RCC 7860 (cell line): ENCODE measurements around the gene ZNF488.

Experiments used
- DNase-seq: peaks from one replicate; pipeline ENCODE4 v3.0.0-alpha.2; 2015; ENCODE audit warnings: low spot score
- FAIRE-seq: peaks from 2 replicates; lab custom pipeline; 2012; peaks lifted over from hg19 to GRCh38; lab: Jason Lieb, UNC

Gene ZNF488

DNA sequence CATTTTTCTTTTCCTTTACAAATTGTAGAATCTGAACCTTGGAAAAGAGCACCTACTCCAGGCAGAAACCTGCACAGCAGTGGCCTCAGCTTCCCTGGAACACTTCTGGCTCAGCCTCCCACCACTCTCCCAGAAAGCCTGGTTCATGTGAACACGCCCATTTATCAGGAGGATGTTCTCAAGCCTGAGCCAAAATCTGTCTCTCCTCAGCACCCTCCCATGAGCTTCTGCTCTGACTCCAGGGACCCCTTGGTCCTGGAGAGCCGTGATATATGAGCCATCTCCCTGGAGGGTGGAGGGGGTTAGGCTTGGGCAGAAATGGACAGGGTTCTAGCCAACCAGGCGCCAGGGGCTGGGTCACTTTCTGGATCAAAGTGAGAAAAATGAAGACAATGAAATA lies 51.7 kb downstream of the ZNF488 start:
- no peak for FAIRE-seq
- DNase-seq: no peak

DNA sequence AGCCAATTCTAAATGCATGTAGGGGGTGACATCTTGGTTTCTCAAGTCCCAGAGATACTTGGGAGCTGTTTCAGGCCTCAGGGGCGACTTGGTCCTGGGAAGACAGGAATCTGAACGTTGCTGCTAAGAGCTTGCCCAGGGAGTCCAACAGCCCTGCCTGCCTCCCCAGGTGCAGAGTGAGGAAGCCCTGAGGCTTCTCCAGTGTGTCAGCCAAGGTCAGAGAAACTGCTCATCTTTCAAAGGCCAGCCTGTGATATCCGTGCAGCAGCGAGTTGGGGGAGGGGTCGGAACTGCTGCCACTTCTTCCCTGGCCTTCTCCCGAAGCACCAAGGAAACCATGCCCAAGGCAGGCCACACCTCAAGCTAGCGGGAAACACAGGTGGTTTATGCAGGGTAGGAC lies 52.1 kb downstream of the ZNF488 start:
- DNase-seq (no peak), FAIRE-seq (no peak)

DNA sequence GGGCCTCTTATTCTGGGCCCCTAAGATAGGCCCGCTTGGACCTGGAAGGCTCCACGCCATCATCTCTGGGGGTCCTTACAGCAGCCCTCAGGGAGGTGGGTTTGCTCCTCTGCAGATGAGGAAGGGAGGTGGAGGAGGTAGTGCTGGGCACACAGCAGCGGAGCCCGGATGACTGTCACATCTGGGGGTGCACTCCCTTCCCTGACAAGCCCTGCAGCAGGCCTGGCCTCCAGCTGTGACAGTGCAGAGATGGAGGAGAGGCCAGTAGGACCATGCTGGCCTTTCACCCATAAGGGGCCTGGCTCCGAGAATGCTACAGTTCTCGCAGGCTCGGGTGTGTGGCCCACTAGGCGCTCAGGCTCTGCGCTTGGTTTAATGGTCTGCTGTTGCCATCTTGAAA lies 52.6 kb downstream of the ZNF488 start:
- no peak for FAIRE-seq
- DNase-seq: no peak

DNA sequence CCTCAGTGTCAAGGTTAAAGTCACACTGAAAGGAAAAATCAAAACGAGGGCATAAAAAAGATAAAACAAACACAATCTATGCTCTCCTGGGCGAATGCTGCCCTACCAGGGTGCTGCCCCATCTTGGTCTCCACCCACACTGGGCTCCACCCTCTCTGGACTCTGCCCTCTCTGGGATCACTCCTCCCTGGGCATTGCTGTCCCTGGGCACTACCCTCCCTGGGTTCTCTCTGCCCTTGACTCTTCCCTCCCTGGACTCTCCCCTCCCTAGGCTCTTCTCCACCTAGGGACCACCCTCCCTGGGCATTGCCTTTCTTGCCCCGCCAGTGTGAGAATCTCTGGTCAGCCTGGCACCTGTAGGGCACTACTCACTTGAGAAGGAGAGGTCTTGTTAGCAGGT lies 53.3 kb downstream of the ZNF488 start:
- DNase-seq (no peak), FAIRE-seq (no peak)

DNA sequence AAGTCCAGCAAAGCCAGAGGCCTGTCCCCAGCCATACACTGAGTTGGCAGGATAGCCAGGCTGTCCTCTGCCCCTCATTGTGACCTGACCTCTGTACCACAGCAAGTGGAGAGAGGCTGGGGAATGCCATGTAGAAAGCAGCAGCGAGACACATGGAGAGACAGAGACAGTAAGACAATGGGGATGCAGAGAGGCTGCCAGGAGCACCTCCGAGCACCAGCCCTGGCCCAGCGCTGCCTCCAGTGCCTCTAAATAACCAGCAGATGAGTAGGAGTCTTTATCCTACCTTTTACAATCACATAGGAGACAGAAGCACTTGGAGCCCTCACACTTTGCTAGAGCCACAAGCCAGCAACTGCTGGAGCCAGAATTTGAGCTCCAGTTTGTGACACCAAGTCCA lies 53.7 kb downstream of the ZNF488 start:
- DNase-seq: no peak
- no peak for FAIRE-seq

DNA sequence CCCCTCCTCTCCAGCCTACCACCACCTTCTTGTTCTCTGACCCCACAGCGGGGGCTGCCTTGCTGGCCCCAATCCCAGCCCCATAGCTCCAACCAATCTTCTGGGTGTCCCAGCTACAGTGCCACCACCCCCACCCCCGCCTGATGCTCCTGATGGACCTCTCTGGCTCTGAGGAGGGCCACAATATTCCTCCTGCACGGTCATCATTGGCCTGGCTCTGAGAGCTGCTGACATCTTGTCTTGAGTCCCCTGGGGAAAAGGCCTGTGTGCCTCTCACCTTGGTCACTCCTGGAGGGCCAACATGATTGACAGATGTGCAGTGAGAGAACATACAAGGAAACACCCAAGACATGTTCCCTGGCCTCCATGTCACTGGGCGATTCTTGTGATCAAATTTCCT lies 54.2 kb downstream of the ZNF488 start:
- no peak for DNase-seq
- no peak for FAIRE-seq

DNA sequence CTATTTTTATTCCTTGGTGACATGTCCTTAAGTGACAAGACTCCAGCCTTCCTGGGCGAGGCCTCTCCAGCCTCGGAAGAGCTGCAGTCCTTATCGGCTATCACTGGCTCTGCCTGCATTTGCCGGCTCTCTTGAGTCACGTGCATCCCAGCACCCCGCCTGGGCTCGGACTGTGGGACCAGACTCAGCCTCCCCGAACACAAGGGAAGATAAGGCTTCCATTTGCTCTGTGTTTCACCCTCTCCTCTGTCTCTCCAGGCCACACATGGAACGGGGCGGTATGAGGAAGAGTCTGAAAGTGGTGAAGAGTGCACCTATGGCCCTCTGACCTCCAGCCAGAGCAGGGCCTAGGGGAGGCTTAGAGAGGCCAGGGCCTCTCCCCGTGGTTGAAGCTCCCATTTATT lies 57.2 kb downstream of the ZNF488 start:
- no peak for DNase-seq
- no peak for FAIRE-seq

DNA sequence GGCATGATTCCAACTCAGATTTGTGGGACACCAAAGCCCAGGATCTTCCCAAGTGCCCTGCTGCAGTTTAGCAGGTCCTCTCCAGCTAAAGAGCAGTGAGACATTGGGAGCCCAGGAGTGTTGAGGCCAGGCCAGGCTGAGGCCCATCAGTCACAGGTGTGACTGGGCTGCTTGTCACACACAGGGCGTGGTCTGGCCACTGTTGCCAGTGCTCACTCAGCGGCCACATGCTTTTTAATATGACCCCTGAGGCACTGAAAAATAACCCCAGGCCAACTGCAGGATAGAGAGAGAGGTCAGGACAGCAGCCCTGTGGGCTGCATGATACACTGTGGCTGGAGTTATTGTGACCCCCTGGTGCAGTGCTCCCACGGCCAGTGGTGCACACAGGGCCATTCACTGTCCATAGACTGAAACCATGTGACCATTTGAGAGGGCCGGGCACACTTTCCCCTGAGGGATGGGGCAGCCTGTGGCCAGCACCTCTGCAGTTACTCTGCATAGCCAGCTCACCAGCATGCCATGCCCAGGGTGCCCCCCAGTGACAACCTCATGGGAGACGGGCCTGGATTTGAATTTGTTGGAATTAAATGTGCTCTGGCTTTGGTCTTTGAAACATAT lies 57.7 kb downstream of the ZNF488 start:
- FAIRE-seq (no peak), DNase-seq (no peak)

DNA sequence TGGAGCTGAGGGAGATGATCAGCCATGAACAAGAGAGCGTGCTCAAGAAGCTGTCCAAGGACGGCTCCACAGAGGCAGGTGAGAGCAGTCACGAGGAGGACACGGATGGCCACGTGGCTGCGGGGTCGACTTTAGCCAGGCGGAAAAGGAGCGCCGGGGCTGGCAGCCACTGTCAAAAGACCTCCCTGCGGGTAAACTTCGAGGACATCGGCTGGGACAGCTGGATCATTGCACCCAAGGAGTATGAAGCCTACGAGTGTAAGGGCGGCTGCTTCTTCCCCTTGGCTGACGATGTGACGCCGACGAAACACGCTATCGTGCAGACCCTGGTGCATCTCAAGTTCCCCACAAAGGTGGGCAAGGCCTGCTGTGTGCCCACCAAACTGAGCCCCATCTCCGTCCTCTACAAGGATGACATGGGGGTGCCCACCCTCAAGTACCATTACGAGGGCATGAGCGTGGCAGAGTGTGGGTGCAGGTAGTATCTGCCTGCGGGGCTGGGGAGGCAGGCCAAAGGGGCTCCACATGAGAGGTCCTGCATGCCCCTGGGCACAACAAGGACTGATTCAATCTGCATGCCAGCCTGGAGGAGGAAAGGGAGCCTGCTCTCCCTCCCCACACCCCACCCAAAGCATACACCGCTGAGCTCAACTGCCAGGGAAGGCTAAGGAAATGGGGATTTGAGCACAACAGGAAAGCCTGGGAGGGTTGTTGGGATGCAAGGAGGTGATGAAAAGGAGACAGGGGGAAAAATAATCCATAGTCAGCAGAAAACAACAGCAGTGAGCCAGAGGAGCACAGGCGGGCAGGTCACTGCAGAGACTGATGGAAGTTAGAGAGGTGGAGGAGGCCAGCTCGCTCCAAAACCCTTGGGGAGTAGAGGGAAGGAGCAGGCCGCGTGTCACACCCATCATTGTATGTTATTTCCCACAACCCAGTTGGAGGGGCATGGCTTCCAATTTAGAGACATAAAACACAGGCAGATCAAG lies 58.5 kb downstream of the ZNF488 start:
- DNase-seq (no peak), FAIRE-seq (no peak)

DNA sequence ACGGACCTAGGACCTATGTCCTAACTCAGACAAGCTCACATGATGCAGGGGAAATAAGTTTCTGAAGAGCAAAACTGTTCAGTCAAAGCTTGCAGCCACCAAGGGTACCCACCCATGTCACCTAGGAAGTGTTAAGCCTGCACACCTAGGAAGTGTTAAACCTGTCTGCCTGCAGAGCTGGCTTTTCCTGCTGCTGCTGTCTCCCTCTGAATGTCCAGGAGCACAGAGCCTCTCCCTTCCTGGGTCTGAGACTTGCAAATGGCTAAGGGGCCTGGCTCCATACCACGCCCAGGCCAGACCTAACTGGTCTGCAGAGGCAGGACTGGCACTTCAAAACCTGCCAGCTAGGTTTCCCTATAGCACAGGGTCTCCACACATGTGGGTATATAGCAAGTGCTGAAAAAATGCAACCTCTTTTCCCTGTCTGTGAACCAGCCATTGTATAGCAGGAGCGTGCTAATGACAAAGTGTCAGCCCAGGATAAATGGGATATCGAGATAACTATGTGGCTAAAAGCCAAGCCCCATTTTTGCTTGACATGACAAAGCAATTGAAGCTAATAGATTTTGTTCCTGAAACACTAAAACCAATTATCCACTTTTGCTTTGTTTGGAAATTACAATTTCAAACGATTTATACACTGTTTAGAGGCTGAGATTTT lies 60.3 kb downstream of the ZNF488 start:
- FAIRE-seq: no peak
- no peak for DNase-seq

DNA sequence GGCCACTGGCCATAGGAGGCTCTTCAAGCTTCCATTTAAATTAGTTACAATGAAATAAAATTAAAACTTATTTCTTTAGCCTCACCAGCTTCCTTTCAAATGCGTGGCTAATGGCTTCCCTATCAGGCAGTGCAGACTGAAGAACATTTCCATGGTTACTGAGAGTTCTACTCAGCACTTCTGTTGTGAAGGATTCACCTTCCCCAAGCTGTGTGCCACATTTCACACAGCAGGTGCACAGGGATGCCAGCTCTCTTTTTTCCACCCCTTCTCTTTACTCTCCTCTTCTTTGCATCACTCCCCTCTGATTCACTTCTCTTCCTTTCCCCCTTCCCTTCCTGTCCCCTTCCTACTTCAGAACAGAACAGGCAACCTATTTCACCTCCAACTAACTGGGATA lies 61.0 kb downstream of the ZNF488 start:
- no peak for FAIRE-seq

DNA sequence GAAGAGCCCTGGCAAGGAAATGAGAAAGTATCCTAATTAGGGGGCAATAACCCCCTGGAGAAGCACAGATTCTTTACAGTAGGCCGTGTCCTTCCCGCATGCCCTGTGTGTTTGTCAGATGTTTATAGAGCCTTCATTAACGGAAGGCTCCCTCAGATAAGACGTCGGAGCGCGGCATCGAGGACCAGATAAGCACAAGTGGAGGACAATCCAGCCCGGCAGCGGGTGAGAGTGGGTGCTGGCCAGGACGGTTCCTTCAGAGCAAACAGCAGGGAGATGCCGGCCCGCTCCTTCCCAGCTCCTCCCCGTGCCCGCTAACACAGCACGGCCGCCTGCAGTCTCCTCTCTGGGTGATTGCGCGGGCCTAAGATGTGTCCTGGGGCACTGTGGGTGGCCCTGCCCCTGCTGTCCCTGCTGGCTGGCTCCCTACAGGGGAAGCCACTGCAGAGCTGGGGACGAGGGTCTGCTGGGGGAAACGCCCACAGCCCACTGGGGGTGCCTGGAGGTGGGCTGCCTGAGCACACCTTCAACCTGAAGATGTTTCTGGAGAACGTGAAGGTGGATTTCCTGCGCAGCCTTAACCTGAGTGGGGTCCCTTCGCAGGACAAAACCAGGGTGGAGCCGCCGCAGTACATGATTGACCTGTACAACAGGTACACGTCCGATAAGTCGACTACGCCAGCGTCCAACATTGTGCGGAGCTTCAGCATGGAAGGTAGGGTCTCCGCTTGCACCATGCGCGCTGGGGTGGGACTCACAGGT lies 61.6 kb downstream of the ZNF488 start, which contains the start of gene GDF2:
TSS of gene GDF2 (plus strand) at position 155 of the 762 bp plus-strand sequence. CDS start at position 370, 215 bp downstream.
- no peak for FAIRE-seq
- no peak for DNase-seq

More for the DNA sequence above, 61.0 kb downstream of the ZNF488 start:
- no peak for DNase-seq

DNA sequence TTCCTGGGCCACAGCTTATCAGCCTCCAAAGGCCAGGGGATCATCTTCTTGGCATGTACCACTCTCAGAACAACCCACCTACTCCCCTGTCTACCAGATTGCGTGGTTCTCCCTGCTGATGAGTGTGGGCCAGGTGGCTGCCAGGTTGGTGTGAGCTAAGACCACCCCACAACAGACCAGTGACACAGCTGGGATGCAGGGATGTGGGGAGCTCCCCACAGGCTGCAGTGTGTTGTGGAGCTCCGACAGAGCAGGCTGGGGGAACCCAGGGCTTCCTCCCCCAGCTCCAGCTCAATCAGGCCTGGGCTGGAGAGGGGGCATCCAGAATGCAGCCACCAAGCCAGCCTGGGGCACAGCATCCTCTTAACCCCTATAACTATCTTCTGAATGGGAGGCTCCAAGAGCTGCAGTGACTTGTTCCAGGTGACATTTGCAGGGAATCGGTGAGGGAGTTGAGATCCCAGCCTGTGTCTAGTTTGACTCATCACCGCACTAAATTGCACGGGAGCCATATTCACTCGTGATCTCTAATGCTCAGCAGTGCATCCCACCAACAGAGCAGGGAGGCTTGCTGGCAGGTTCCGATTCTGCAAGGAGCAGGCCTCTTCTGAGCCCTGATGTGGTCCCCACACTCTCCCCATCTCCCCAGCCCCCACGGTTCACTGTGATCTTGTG lies 62.4 kb downstream of the ZNF488 start:
- FAIRE-seq: no peak
- no peak for DNase-seq

DNA sequence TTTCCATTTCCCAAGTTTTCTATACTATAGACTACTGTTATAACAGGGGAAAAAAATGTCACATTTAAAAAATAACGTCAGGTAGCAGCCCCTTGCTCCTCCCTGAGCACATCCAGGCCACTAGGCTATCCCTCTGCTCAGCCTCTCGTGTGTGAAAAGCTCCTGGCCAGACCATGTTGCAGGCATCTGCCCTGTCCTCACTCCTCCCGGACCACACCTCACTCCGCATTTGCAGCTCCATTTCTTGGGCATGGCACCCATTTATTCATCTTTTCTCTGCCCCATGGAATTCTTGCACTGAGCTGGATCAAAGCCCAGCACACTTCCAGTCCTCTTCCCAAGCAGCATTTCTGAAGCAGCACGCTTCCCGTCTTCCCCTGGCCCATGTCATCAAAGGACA lies 63.3 kb downstream of the ZNF488 start:
- DNase-seq (no peak), FAIRE-seq (no peak)

DNA sequence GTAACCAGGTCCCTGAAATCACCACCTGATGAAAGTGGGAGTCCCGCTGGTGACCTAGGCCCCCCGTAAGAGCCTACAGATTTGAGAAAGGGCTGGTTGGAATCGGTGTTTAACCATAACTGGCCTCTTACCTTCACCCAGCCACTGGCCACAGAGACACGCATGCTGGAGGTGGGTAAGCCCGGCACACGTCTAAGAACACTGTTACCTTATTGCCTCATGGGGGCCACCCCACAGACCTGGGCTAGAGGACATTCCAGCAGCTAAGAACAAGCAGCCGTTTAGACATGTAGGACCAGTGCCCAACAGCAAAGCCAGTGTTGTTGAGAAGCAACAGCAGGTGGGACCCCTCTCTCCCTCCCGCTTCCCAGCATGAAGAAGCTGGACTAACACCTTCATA lies 64.3 kb downstream of the ZNF488 start:
- FAIRE-seq: no peak
- DNase-seq: no peak

DNA sequence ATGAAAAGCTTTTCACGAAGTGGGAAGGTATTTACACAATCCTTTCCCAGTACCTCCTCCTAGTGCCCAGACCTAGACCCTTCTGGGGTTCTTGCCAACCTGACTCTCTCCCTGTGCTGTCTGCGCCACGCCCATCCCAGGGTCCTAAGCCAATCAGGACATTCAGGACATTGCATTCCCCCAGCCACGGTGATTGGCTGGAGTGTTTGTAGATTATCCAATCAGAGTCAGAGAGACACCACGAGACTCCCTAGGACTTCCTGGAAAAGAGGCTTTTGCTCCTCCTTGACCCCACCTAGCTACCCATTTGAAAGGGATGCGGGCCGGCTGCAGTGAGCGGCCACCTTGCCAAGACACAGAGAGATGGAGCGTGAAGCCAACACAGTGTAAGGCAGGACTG lies 65.4 kb downstream of the ZNF488 start:
- no peak for FAIRE-seq
- peak; percentile 5 for DNase-seq

DNA sequence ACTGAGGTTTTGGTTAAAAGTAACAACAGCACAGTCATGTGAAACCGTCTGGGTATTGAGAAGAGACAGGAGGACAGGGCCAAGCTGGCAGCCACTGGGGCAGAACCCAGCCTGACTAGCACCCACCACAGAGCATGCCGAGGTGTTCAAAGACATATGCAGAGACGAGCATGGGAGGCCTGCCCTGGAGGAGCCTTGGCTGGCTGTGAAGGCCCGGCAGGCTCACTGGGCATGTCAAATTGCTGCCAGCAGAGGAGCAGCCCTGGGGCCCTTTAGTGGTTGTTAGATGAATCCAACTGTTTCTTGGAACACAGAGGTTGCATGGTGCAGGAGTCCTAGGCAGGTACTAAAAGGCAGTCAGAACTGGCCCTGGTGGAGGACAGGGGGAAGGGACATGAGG lies 66.8 kb downstream of the ZNF488 start:
- no peak for FAIRE-seq
- no peak for DNase-seq

DNA sequence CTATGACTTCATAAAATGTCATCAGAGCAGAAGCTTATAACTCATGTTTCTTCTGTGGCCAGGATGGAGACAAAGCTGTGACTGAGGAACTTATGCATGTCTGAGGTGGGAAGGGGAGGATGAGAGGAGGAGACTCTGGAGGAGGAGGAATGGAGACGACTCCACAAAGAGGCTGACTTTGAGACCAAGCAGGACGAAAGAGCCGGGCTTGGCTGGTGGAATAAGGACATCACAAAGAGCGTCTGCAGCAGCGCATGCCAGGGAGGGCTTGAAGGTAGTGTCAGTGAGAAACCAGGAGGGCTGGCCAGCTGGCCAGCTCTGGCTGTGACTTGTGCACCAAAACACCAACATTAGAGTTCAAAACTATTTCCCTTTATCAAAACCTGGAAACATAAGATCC lies 68.0 kb downstream of the ZNF488 start:
- no peak for FAIRE-seq
- no peak for DNase-seq
